GM12873 (cell line): ENCODE measurements around the gene LCE5A.

Source experiments
- TF ChIP-seq, protein P1 (sequence below): IDR thresholded peaks from 2 replicates; pipeline ENCODE4 v1.5.1; 2012; ENCODE audit warnings: low read depth, mild to moderate bottlenecking, moderate library complexity, low read length, control low read depth; ENCODE audit not compliant: insufficient read depth; ENCODE audit errors: missing control alignments

LCE5A gene

DNA sequence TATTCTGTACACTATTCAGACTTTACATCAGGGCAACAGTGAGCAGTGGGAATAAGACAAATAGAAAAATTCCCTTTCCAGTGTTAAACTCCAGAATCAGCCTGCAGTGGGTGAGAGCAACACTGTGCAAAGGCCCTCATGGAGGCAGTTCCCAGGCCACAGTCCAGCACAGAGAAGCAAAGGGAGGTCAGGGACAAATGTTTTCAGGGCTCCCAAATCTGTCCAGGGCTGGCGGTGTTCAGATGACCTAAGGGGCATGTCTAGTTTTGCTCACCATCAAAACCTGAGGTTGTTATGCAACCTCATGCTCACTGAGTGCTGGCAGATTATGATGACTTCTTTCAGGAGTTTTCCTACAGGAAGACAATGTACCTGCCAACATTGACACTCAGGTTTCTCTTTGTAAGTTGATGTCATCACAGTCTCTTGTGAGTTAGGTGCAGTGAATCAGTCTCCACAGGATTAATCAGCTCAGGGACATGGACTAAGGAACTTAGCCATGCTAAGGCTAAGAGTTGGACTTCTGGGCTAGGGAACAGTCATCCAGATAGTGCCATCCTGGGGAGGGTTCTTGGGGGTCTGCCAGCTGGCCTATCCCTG, 3.6 kb upstream of the LCE5A start:
- TF ChIP-seq, protein P1, sequence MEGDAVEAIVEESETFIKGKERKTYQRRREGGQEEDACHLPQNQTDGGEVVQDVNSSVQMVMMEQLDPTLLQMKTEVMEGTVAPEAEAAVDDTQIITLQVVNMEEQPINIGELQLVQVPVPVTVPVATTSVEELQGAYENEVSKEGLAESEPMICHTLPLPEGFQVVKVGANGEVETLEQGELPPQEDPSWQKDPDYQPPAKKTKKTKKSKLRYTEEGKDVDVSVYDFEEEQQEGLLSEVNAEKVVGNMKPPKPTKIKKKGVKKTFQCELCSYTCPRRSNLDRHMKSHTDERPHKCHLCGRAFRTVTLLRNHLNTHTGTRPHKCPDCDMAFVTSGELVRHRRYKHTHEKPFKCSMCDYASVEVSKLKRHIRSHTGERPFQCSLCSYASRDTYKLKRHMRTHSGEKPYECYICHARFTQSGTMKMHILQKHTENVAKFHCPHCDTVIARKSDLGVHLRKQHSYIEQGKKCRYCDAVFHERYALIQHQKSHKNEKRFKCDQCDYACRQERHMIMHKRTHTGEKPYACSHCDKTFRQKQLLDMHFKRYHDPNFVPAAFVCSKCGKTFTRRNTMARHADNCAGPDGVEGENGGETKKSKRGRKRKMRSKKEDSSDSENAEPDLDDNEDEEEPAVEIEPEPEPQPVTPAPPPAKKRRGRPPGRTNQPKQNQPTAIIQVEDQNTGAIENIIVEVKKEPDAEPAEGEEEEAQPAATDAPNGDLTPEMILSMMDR: no peak

DNA sequence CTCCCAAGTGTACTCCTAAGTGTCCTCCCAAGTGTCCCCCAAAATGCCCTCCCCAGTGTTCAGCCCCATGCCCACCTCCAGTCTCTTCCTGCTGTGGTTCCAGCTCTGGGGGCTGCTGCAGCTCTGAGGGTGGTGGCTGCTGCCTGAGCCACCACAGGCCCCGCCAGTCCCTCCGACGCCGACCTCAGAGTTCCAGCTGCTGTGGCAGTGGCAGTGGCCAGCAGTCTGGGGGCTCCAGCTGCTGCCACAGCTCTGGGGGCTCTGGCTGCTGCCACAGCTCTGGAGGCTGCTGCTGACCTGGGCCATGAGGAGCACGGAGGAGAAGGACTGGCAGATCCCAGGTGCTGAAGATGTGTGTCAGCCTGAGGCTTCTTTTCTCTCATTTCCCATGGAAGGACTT, 993 bp downstream of the LCE5A start:
- TF ChIP-seq, protein P1: no peak

DNA sequence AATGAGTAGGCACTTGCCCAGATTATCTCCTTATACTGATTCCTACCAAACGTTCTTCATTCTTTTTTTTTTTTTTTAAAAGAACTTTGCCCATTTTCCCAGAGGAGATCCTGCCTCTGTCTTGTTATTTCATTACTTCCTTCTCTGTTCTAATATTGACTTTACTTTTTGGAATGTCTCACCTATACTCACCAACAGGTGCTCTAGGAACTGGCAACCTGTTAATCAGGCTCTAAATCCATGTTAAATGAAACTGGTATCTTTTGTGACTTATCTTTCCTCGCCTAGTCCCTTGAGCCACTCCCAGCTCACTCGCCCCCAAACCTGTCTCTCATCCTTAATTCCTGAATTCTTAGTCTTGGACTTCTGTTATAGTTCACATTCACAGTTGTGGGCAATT, 2.5 kb downstream of the LCE5A start:
- TF ChIP-seq, protein P1: no peak

DNA sequence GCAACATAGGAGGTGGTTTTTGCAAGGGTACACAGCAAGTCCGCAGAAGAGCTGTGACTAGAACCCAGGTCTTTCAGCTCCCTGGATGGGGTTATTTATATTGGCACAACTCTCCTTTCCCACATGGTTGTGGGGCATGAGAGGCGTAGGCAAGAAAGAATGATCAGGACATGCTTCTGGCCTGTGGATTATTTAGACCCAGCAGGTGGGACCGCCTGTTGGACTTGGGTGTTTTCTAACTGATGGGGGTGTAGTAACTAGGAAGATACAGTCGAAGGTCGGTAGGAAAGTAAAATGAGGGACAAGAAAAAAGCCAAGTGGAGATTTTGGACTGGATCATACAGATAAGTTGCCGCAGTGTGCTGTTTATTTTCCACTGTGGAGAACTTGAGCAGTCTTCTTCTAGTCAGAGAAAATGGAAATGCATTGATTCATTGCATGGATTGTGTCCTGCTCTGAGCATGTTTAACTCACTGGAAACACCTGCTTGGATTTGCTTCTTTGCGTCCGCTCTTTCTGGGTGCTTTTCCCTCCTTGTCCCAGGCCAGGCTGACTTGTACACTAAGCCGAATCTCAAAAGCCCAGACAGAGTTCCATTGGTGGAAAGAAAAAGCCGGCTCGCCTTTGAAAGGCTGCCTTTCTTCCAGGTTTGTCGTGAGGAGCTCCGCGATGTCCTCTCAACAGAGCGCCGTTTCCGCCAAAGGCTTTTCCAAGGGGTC, 4.3 kb downstream of the LCE5A start:
- TF ChIP-seq, protein P1: no peak

DNA sequence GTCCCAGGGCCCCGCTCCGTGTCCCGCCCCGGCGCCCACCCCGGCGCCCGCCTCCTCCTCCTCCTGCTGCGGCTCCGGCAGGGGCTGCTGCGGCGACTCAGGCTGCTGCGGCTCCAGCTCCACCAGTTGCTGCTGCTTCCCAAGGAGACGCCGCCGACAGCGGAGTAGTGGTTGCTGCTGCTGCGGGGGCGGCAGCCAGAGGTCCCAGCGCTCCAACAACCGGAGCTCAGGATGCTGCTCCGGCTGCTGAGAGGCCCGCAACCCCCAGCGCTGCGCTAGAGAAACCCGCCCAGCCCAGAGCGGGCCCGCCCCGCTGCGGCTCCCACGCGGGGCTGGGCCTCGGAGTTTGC, 4.8 kb downstream of the LCE5A start:
- TF ChIP-seq, protein P1: no peak

DNA sequence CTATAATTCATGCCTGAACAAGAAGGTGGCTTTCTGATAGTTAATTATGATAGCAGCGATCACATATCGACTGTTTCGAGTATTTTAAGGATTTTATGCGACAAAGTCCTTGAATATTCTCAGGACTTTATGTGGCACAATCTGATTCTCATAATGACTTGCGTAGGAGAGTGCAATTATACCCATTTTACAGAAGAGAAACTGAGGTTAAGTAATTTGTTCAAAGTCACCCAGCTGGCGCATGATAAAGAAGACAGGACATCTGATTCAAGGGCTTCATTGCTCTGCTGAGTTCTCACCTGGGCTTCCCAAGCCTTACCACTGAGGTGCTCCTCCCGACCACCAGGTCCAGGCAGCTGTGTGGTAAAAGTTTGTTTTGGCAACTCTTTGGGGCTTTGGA, 5.5 kb downstream of the LCE5A start:
- TF ChIP-seq, protein P1: no peak

DNA sequence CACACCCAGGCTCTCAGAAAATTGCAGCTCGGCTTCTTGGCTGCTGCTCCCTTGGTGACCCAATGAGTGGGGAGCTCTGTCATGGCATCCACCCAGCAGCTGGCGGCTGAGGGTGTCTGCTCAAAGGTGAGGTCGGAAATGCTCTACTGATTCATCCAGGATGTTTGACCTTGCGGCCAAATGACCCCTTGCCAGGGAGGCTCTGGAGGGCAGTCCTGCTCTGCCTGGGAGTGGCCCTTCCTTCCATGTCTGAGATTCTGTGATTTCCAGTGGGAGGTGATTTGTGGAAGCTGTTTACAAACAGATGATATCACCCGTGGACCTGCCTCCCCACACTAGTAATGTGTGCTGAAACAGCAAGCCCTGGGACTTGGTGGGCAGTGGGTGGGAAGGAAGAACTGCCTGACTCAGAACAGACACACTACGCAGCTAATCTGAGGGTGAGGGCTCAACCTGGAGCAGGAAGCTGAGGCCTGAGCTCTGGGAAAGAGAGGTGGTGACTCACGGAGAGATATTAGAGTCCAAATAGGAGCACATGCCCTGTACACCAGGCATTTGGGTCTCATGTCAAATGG, 6.7 kb downstream of the LCE5A start:
- TF ChIP-seq, protein P1: no peak
